IgD-negative memory B cell (primary cell): ENCODE data around the gene PKIG. TPM values are rescaled to one million over a fixed set of nuclear protein-coding genes. Genes with fewer than 3 reads are reported as not detected.

Experiments
- H3K27ac Mint-ChIP-seq, 3 donors: one replicate each; pipeline ENCODE4 v1.8.0; 2020 to 2022; ENCODE audit warnings: mild to moderate bottlenecking in 3 of 3, mixed read lengths in 3 of 3, moderate library complexity in 1 of 3
- H3K27me3 Mint-ChIP-seq: one replicate; pipeline ENCODE4 v1.8.0; 2021; ENCODE audit warnings: mixed read lengths
- H3K36me3 Mint-ChIP-seq: one replicate; pipeline ENCODE4 v1.8.0; 2020; ENCODE audit warnings: mild to moderate bottlenecking, mixed read lengths
- H3K4me1 Mint-ChIP-seq, 3 donors: one replicate each; pipeline ENCODE4 v1.8.0; 2020 to 2022; ENCODE audit warnings: mixed read lengths in 3 of 3, mild to moderate bottlenecking in 1 of 3
- H3K4me3 Mint-ChIP-seq, 4 donors: one replicate each; pipeline ENCODE4 v1.8.0; 2020 to 2022; ENCODE audit warnings: mild to moderate bottlenecking in 4 of 4, mixed read lengths in 4 of 4, moderate library complexity in 3 of 4
- H3K9me3 Mint-ChIP-seq, 3 donors: one replicate each; pipeline ENCODE4 v1.8.0; 2020 to 2021; ENCODE audit warnings: mixed read lengths in 3 of 3, mild to moderate bottlenecking in 1 of 3
- polyA plus RNA-seq: library from polyadenylated mRNA; unstranded; fragments of 300-500 nt; fragmentation: Illumina TruSeq; gene quantifications from one replicate; pipeline ENCODE4 v1.2.3, GENCODE V29; 2021

PKIG gene
- polyA plus RNA-seq, 1 donor from 2014 or later, result 63.3 TPM

- Mint-ChIP-seq H3K36me3 (peaks cover 5% of the 10 kb centered on the region), H3K4me3 (peak overlapping the region; percentile 27 to 93 (median 62)), H3K27me3 (no peaks in the 10 kb centered on the region), H3K27ac (peak overlapping the region in 2 of 3 donors; percentile 96 to 99), H3K9me3 (no peaks in the 10 kb centered on the region), H3K4me1 (peaks cover 72 to 89% (median 76%) of the 10 kb centered on the region in 3 donors)
Measured at GRCh38 chr20:44596876-44597275, 14.5 kb downstream of the PKIG start.

- Mint-ChIP-seq H3K36me3 (peaks cover 5% of the 10 kb centered on the region), H3K4me3 (peak overlapping the region; percentile 34 to 93 (median 84)), H3K27ac (peak overlapping the region in 2 of 3 donors; percentile 96 to 99), H3K9me3 (no peaks in the 10 kb centered on the region), H3K4me1 (peaks cover 76 to 90% (median 78%) of the 10 kb centered on the region in 3 donors), H3K27me3 (no peaks in the 10 kb centered on the region)
Measured at GRCh38 chr20:44597516-44597915, 15.1 kb downstream of the PKIG start.

DNA sequence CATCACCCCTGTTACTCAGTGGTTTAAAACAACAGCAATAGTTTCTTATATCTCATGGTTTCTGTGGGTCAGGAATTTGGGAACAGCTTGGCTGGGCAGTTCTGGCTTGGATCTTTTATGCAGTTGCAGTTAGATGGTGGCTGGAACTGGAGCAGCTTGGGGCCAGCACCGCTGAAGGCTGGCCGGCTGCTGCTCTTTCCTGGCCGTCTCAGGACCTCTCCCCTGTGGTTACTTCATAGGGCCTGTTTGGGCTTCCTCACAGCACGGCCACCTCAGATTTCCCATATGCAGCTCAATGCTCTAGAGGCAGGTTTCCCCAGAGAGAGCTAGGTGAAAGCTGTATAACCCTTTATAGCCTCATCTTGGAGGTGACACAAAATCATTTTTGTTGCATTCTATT is 15.6 kb downstream of the PKIG start:
- Mint-ChIP-seq H3K27ac (peak overlapping the region in 2 of 3 donors; percentile 96 to 99), H3K4me1 (peaks cover 72 to 86% (median 73%) of the 10 kb centered on the region in 3 donors), H3K36me3 (peaks cover 2% of the 10 kb centered on the region), H3K4me3 (peak overlapping the region; percentile 34 to 93 (median 84)), H3K27me3 (no peaks in the 10 kb centered on the region), H3K9me3 (no peaks in the 10 kb centered on the region)

- Mint-ChIP-seq H3K36me3 (peaks cover 2% of the 10 kb centered on the region), H3K27me3 (no peaks in the 10 kb centered on the region), H3K27ac (peak overlapping the region in 2 of 3 donors; percentile 96 to 99), H3K4me3 (peak overlapping the region; percentile 34 to 93 (median 84)), H3K9me3 (no peaks in the 10 kb centered on the region), H3K4me1 (peaks cover 67 to 81% (median 67%) of the 10 kb centered on the region in 3 donors)
Measured at GRCh38 chr20:44598423-44599305, 16.3 kb downstream of the PKIG start.

GRCh38 chr20:44599715-44600114 is 17.3 kb downstream of the PKIG start:
- Mint-ChIP-seq H3K4me3 (peak overlapping the region; percentile 34 to 93 (median 80)), H3K36me3 (peaks cover 2% of the 10 kb centered on the region), H3K27ac (peak overlapping the region in 2 of 3 donors; percentile 93 to 99), H3K27me3 (no peaks in the 10 kb centered on the region), H3K4me1 (peaks cover 57 to 71% (median 59%) of the 10 kb centered on the region in 3 donors), H3K9me3 (no peaks in the 10 kb centered on the region)

- Mint-ChIP-seq H3K9me3 (no peaks in the 10 kb centered on the region), H3K36me3 (peaks cover 5% of the 10 kb centered on the region), H3K4me3 (peak overlapping the region; percentile 34 to 93 (median 80)), H3K27ac (peak overlapping the region in 2 of 3 donors; percentile 93 to 99), H3K27me3 (no peaks in the 10 kb centered on the region), H3K4me1 (peaks cover 54 to 67% (median 56%) of the 10 kb centered on the region in 3 donors)
Measured at GRCh38 chr20:44600301-44600700, 17.9 kb downstream of the PKIG start.

- H3K4me1 Mint-ChIP-seq, result peaks cover 55 to 67% (median 58%) of the 10 kb centered on the region in 3 donors
- H3K27me3 Mint-ChIP-seq, result no peaks in the 10 kb centered on the region
- H3K4me3 Mint-ChIP-seq, result peak overlapping the region; percentile 34 to 91 (median 78)
- H3K36me3 Mint-ChIP-seq, result peaks cover 5% of the 10 kb centered on the region
- H3K27ac Mint-ChIP-seq, result peak overlapping the region in 2 of 3 donors; percentile 93
- H3K9me3 Mint-ChIP-seq, result no peaks in the 10 kb centered on the region
Measured at GRCh38 chr20:44600758-44601201, 18.4 kb downstream of the PKIG start.

DNA sequence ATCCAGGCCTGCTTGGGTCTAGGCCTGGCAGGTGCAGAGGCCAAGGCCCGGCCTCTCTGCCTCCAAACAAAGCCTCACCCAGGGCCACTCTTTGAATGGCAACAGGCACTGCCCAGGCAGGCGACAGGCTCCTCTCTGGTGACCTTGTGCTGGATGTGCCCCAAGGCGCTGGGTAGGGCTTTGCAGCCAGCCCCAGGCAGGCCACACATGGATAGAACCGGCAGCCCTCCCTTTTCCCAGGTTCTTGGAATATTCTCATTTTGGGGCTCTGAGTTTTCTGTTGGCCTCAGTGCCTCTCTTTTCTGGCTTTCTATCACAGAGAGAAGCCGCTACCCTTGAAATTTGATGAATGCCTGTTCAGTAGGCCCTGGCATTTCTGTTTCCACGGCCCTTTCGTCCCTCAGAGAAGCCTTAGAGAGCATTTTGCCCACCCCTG is 18.9 kb downstream of the PKIG start:
- Mint-ChIP-seq H3K4me1 (peaks cover 55 to 62% (median 57%) of the 10 kb centered on the region in 3 donors), H3K27ac (peak overlapping the region in 2 of 3 donors; percentile 93), H3K9me3 (no peaks in the 10 kb centered on the region), H3K36me3 (peaks cover 3% of the 10 kb centered on the region), H3K4me3 (peak overlapping the region; percentile 34 to 91 (median 78)), H3K27me3 (no peaks in the 10 kb centered on the region)

DNA sequence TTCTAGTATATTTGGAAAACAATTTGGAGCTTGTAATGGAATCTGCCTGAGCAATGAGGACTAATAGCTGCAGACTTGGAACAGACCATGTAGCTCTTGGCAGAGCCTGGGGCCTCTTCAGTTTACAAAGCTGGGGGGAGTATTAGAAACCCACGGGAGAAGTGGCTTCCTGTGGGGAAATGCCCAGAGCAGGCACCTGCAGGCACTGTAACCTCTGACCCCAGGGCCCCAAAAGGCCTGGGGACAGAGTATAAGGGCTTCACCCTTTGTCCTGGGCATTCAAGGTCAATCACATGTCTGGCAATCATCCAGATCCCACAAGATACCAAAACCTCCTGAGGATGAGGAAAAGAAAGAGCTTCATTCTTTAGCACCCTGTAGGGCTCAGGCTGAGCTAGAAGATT is 19.4 kb downstream of the PKIG start:
- Mint-ChIP-seq H3K27ac (peak overlapping the region in 2 of 3 donors; percentile 93), H3K9me3 (no peaks in the 10 kb centered on the region), H3K4me1 (peaks cover 52 to 57% (median 54%) of the 10 kb centered on the region in 3 donors), H3K4me3 (peak overlapping the region in 3 of 4 donors; percentile 34 to 86 (median 68)), H3K36me3 (peaks cover 3% of the 10 kb centered on the region), H3K27me3 (no peaks in the 10 kb centered on the region)

- no peak overlapping the region for H3K4me3 Mint-ChIP-seq
- peaks cover 37 to 42% (median 41%) of the 10 kb centered on the region in 3 donors for H3K4me1 Mint-ChIP-seq
- peaks cover 3% of the 10 kb centered on the region for H3K36me3 Mint-ChIP-seq
Measured at GRCh38 chr20:44603327-44603726, 20.9 kb downstream of the PKIG start.

DNA sequence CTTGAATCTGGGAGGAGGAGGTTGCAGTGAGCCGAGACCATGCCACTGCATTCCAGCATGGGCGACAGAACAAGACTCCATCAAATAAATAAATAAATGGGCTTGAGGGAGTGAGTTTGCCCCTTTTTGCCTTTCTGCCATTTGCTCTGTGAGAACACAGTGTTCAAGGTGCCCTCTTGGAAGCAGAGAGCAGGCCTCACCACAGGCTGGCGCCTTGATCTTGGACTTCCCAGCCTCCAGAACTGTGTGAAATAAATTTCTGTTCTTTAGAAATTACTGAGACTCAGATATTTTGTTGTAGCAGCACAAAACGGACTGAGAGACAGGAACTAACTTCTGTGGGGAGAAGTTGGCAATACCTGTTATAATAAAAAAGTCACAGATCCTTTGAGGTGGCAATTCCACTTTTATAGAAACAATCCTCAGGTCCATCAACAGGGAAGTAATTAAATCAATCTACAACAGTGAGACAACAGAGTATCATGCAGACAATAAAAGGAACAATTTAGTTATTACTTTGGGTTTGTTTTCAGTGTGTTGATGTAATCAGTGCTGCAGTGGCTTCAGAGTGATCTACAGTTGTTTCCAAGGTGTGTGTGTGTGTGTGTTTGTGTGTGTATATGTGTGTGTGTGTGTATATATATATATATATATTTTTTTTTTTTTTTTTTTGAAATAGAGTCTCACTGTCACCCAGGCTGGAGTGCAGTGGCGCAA is 24.5 kb downstream of the PKIG start:
- peak overlapping the region in 2 of 3 donors; percentile 82 to 85 for H3K27ac Mint-ChIP-seq
- peaks cover 5% of the 10 kb centered on the region for H3K36me3 Mint-ChIP-seq
- H3K4me3 Mint-ChIP-seq, result no peak overlapping the region
- no peaks in the 10 kb centered on the region for H3K27me3 Mint-ChIP-seq
- peaks cover 25 to 30% (median 27%) of the 10 kb centered on the region in 3 donors for H3K4me1 Mint-ChIP-seq
- no peaks in the 10 kb centered on the region for H3K9me3 Mint-ChIP-seq

More at GRCh38 chr20:44603327-44603726, 20.9 kb downstream of the PKIG start:
- Mint-ChIP-seq H3K27ac (no peak overlapping the region), H3K27me3 (no peaks in the 10 kb centered on the region), H3K9me3 (no peaks in the 10 kb centered on the region)

- H3K9me3 Mint-ChIP-seq, result no peaks in the 10 kb centered on the region
- H3K36me3 Mint-ChIP-seq, result peaks cover 8% of the 10 kb centered on the region
- H3K27me3 Mint-ChIP-seq, result no peaks in the 10 kb centered on the region
- peak overlapping the region; percentile 68 to 98 (median 88) for H3K27ac Mint-ChIP-seq
- H3K4me3 Mint-ChIP-seq, result peak overlapping the region in 2 of 4 donors; percentile 55 to 62
- peaks cover 25 to 26% (median 25%) of the 10 kb centered on the region in 3 donors for H3K4me1 Mint-ChIP-seq
Measured at GRCh38 chr20:44609006-44609515, 26.7 kb downstream of the PKIG start.

GRCh38 chr20:44609516-44610312 is 27.3 kb downstream of the PKIG start:
- Mint-ChIP-seq H3K27me3 (no peaks in the 10 kb centered on the region), H3K4me3 (peak overlapping the region in 3 of 4 donors; percentile 43 to 87 (median 58)), H3K36me3 (peaks cover 8% of the 10 kb centered on the region), H3K4me1 (peaks cover 25 to 26% (median 25%) of the 10 kb centered on the region in 3 donors), H3K27ac (peak overlapping the region; percentile 84 to 98 (median 94)), H3K9me3 (no peaks in the 10 kb centered on the region)
